Measurements from ENCODE around the gene ODAD4. TPM values are rescaled to one million over a fixed set of nuclear protein-coding genes. Genes with fewer than 3 reads are reported as not detected.
A peak's percentile ranks its signal among the peaks of the same experiment; 100 is the strongest.
"Not testable (repeated sequence)": the region's sequence is repeated elsewhere in the genome, so short reads cannot be mapped to it uniquely, and the experiment has no call there.

ODAD4 gene
- total RNA-seq, 3 donors from 2014 or later (not counting 1 experiment from before 2014, with no cell fraction given), result 0.70 to 2.9 (median 0.95) TPM

DNA sequence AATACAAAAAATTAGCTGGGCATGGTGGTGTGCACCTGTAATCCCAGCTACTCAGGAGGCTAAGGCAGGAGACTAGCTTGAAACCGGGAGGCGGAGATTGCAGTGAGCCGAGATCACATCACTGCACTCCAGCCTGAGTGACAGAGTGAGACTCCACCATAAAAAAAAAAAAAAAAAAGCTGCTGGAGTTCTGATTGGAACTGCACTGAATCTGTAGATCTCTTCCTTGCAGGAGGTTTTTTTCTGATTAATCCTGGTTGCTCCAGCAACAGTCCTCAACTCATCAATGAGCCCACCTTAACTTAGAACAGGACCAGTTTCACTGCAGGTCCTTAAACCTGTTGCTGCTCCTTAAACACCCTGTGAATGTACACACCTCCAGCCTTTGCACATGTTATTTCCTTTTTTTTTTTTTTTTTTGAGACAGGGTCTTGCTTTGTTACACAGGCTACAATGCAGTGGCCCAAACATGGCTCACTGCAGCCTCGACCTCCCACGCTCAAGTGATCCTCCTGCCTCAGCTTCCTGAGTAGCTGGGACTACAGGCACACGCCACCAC, 1.6 kb upstream of the ODAD4 start:
- Mint-ChIP-seq H3K9me3 (no peaks in the 10 kb centered on the region), H3K4me1 (peaks cover 18 to 24% of the 10 kb centered on the region in 2 donors), H3K4me3 (no peak overlapping the region), H3K27me3 (ENCODE audit: low read depth in 2 of 2) (no peaks in the 10 kb centered on the region), H3K27ac (peak overlapping the region in 1 of 2 donors; percentile 97), H3K36me3 (no peaks in the 10 kb centered on the region)
- Histone ChIP-seq H3K4me1 (ENCODE audit: control insufficient read depth, insufficient read depth, low read length) (peaks cover 15% of the 10 kb centered on the region), H3K9me3 (ENCODE audit: control insufficient read depth, insufficient read depth, low read length) (no peaks in the 10 kb centered on the region), H3K4me3 (ENCODE audit: low read length) (no peak overlapping the region), H3K27ac (ENCODE audit: low read length) (no peak overlapping the region), H3K27me3 (ENCODE audit: control insufficient read depth, insufficient read depth, low read length) (no peaks in the 10 kb centered on the region), H3K36me3 (ENCODE audit: control insufficient read depth, insufficient read depth, low read length) (no peaks in the 10 kb centered on the region)
- DNase-seq (no peak), ATAC-seq (no peak)
- intact Hi-C loops (cut with micrococcal nuclease), result no loop called here
- WGBS (ENCODE audit: insufficient coverage), result 72% methylated on average over 6 of the region's 6 CpGs
- TF ChIP-seq, protein P1, sequence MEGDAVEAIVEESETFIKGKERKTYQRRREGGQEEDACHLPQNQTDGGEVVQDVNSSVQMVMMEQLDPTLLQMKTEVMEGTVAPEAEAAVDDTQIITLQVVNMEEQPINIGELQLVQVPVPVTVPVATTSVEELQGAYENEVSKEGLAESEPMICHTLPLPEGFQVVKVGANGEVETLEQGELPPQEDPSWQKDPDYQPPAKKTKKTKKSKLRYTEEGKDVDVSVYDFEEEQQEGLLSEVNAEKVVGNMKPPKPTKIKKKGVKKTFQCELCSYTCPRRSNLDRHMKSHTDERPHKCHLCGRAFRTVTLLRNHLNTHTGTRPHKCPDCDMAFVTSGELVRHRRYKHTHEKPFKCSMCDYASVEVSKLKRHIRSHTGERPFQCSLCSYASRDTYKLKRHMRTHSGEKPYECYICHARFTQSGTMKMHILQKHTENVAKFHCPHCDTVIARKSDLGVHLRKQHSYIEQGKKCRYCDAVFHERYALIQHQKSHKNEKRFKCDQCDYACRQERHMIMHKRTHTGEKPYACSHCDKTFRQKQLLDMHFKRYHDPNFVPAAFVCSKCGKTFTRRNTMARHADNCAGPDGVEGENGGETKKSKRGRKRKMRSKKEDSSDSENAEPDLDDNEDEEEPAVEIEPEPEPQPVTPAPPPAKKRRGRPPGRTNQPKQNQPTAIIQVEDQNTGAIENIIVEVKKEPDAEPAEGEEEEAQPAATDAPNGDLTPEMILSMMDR (IDR thresholded peaks at IDR 0.05), result no peak

DNA sequence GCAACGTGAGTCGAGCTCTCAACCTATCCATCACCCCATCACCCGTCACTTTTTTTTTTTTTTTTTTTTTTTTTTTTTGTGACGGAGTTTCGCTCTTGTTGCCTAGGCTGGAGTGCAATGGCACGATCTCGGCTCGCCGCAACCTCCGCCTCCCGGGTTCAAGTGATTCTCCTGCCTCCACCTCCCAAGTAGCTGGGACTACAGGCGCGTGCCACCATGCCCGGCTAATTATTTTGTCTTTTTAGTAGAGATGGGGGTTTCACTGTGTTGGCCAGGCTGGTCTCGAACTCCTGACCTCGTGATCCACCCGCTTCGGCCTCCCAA, 378 bp downstream of the ODAD4 start:
- not testable (repeated sequence) for H3K9me3 ChIP-seq (ENCODE audit: control insufficient read depth, insufficient read depth, low read length); H3K27me3 ChIP-seq (ENCODE audit: control insufficient read depth, insufficient read depth, low read length); H3K36me3 Mint-ChIP-seq; H3K9me3 Mint-ChIP-seq; H3K27me3 Mint-ChIP-seq (ENCODE audit: low read depth in 2 of 2); DNase-seq; H3K36me3 ChIP-seq (ENCODE audit: control insufficient read depth, insufficient read depth, low read length)
- ATAC-seq, result peak; percentile 52 to 65 (median 57)
- peak overlapping the region; percentile 97 for H3K27ac Mint-ChIP-seq
- Histone ChIP-seq H3K4me3 (ENCODE audit: low read length) (peak overlapping the region; percentile 48), H3K27ac (ENCODE audit: low read length) (peak overlapping the region; percentile 77), H3K4me1 (ENCODE audit: control insufficient read depth, insufficient read depth, low read length) (peaks cover 15% of the 10 kb centered on the region)
- H3K4me3 Mint-ChIP-seq, result peak overlapping the region; percentile 99
- peaks cover 18 to 24% of the 10 kb centered on the region in 2 donors for H3K4me1 Mint-ChIP-seq
- 66% methylated on average over 15 of the region's 18 CpGs for WGBS (ENCODE audit: insufficient coverage)
- intact Hi-C loops (cut with micrococcal nuclease), result loop anchor here (1.0 kb wide), 1 partner anchor 11 kb away; no protein-coding TSS in a partner anchor

DNA sequence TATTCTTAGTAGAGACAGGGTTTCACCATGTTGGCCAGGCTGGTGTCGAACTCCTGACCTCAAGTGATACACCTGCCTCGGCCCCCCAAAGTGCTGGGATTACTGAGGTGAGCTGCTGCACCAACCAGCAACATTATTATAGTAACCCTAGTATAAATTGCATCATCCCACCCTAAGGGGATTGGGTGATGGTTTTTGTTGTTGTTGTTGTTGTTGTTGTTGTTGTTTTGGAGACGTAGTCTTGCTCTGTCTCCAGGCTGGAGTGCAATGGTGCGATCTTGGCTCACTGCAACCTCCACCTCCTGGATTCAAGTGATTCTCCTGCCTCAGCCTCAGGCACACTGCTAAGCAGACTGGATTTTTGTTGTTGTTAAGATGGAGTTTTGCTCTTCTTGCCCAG, 1.3 kb downstream of the ODAD4 start:
- H3K4me1 ChIP-seq (ENCODE audit: control insufficient read depth, insufficient read depth, low read length), result peaks cover 15% of the 10 kb centered on the region
- intact Hi-C loops (cut with micrococcal nuclease); H3K4me3 ChIP-seq (ENCODE audit: low read length); H3K27me3 ChIP-seq (ENCODE audit: control insufficient read depth, insufficient read depth, low read length); H3K27me3 Mint-ChIP-seq (ENCODE audit: low read depth in 2 of 2); H3K9me3 ChIP-seq (ENCODE audit: control insufficient read depth, insufficient read depth, low read length); H3K36me3 Mint-ChIP-seq; DNase-seq; H3K9me3 Mint-ChIP-seq; H3K4me3 Mint-ChIP-seq; H3K36me3 ChIP-seq (ENCODE audit: control insufficient read depth, insufficient read depth, low read length); H3K27ac ChIP-seq (ENCODE audit: low read length); ATAC-seq: not testable (repeated sequence)
- Mint-ChIP-seq H3K27ac (peak overlapping the region; percentile 97), H3K4me1 (peaks cover 18 to 24% of the 10 kb centered on the region in 2 donors)
- 96% methylated on average over 4 of the region's 4 CpGs for WGBS (ENCODE audit: insufficient coverage)

DNA sequence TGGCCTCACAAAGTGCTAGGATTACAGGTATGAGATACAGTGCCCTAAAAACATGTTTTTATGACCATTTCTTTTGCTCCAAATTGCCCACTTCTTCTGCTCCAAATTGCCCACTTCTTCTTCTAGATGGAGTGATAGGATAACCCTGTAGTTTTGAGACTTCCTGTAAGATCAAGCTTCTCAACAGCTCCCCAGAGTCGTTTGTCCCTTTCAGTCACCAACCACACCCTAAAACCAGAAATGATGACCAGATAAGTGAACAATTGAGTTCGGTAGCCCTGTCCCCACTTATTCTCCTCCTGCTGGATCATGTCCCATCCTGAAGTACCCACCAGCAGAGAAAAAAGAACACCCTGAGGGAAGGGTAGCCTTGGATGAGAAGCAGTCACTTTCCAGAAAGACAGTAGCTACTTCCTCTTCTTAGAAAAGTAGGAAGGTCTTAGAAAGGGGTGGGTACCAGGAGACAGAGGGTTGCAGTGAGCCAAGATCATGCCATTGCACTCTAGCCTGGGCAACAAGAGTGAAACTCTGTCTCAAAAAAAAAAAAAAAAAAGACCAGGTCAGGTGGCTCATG, 2.5 kb downstream of the ODAD4 start:
- Histone ChIP-seq H3K27me3 (ENCODE audit: control insufficient read depth, insufficient read depth, low read length) (no peaks in the 10 kb centered on the region), H3K36me3 (ENCODE audit: control insufficient read depth, insufficient read depth, low read length) (no peaks in the 10 kb centered on the region), H3K9me3 (ENCODE audit: control insufficient read depth, insufficient read depth, low read length) (no peaks in the 10 kb centered on the region), H3K27ac (ENCODE audit: low read length) (no peak overlapping the region), H3K4me1 (ENCODE audit: control insufficient read depth, insufficient read depth, low read length) (peaks cover 15% of the 10 kb centered on the region), H3K4me3 (ENCODE audit: low read length) (no peak overlapping the region)
- no peak for DNase-seq
- Mint-ChIP-seq H3K9me3 (no peaks in the 10 kb centered on the region), H3K27me3 (ENCODE audit: low read depth in 2 of 2) (no peaks in the 10 kb centered on the region), H3K4me1 (peaks cover 18 to 24% of the 10 kb centered on the region in 2 donors), H3K27ac (peak overlapping the region in 1 of 2 donors; percentile 39), H3K36me3 (no peaks in the 10 kb centered on the region), H3K4me3 (no peak overlapping the region)
- ATAC-seq, result no peak
- TF ChIP-seq, protein P1 (IDR thresholded peaks at IDR 0.05), result no peak
- 11% methylated on average over 2 of the region's 2 CpGs for WGBS (ENCODE audit: insufficient coverage)
- intact Hi-C loops (cut with micrococcal nuclease), result no loop called here

All from natural killer cell (primary cell).